Cerebellar cortex (tissue), 1 donor: ENCODE results near the gene TTYH3.
A peak's percentile ranks its signal among the peaks of the same experiment; 100 is the strongest.
"Not testable (repeated sequence)": the region's sequence is repeated elsewhere in the genome, so short reads cannot be mapped to it uniquely, and the experiment has no call there.

Experiments used
- DNase-seq: peaks from one replicate; pipeline ENCODE4 v3.0.0-alpha.2; 2015; ENCODE audit warnings: low spot score

Gene TTYH3

DNA sequence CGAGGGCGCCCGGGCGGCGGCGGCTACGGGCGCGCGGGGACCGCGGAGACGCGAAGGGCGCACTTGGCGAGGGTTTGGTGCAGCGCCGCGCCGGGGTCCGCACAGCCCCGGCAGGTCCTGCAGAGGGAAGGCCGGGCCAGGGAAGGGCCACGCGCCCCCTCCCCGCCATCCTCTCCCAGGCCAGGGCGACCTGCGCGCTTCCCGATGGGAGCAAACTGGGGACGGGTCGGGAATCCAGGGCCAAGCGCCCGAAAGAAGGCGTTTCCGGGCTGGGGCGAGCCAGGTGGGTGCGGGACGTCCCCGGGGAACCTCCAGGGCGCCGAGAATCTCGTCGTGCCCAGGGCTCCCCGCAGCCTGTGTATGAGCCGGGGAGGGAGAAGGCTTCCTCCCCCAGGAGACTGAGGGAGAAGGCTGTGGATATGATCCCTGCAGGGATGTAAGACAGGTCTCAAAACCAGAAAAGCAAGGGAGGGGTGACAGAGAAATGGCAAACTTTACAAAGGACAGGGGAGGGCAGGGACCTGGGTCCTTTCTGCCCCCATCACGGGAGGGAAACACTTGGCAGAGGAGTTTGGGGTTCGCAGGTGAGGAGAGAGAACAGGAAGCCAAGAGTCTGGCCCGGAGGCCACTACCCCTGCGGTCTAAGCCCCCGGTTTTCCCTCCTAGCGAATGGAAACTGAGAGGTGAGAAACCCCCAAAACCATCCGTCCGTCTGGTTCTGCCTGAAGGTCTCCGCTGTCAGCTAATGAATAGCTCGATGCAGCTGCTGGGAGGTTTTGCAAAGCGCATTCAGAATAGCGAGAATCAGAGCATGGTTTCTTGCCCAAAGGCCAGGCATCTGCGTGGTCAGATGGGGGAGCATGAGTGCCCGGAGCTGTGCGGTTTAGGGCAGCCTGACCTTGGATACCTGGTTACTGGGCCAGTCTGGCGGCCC is 56.9 kb downstream of the TTYH3 start:
- DNase-seq, result peak; percentile 19

DNA sequence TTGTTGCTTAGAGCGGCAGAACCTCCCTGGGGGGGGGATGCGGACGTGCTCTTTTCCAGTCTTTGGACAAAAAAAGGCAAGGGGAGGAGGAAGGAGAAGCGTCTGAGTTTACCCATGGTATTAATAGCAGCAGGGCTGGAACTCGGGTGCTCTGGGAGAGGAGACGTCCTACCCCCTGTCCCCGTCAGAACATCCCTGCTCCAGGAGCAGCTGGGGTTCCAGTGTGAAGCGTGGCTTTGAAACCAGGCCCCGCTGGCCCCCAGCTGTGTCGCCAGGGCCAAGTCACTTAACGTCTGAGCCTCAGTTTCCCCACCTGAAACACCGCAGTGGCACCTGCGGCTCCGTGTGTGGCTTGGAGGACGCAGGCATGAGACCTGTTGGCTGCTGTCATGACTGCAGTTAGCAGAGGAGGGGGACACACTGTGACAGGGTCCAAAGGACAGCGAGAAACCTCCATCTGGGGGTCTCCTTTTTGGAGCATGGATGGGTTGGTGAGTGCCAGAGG is 57.6 kb downstream of the TTYH3 start:
- no peak for DNase-seq

- no peak for DNase-seq
Observed at GRCh38 chr7:2689951-2690705, 58.3 kb downstream of the TTYH3 start.

DNA sequence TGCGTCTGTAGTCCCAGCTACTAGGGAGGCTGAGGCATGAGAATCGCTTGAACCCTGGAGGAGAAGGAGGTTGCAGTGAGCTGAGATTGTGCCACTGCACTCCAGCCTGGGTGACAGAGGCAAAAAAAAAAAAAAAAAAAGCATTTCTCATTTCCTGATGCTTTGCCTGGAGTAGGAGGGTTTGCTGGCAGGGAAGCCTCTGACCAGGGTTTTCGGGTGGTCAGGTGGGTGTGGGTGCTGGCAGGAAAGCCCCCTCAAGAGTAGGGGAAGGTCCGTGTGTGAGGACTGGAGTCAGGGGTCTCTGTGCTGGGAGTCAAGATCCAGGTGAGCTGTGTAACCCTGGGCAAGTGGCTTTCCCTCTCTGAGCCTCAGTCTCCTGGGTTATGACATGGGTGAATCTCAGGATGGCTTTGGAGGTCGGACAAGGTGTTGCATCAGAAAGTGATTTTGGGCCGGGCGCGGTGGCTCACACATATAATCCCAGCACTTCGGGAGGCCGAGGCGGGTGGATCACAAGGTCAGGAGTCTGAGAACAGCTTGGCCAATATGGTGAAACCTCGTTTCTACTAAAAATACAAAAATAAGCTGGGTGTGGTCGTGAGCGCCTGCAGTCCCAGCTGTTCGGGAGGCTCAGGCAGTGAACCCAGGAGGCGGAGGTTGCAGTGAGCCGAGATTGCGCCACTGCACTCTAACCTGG is 59.4 kb downstream of the TTYH3 start:
- DNase-seq, result no peak

DNA sequence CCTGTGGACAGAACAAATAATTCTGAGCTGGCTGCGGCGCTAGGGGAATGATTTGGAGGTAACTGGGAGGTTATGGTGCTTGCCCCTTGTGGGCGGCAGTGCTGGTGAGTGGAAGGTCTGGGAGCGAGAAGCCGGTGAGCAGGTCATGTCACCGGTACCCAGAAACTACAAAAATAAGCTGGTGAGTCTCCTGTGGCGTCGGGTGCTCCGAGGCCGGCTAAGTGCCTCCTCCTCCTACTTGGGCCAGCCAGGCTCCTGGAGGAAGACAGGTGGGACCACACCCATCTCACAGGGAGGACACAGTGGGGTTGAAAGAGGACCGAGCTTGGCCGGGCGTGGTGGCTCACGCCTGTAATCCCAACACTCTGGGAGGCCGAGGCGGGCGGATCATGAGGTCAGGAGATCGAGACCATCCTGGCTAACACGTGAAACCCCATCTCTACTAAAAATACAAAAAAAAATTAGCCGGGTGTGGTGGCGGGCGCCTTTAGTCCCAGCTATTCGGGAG is 60.2 kb downstream of the TTYH3 start:
- not testable (repeated sequence) for DNase-seq

- no peak for DNase-seq
Observed at GRCh38 chr7:2692543-2692942, 60.8 kb downstream of the TTYH3 start.

DNA sequence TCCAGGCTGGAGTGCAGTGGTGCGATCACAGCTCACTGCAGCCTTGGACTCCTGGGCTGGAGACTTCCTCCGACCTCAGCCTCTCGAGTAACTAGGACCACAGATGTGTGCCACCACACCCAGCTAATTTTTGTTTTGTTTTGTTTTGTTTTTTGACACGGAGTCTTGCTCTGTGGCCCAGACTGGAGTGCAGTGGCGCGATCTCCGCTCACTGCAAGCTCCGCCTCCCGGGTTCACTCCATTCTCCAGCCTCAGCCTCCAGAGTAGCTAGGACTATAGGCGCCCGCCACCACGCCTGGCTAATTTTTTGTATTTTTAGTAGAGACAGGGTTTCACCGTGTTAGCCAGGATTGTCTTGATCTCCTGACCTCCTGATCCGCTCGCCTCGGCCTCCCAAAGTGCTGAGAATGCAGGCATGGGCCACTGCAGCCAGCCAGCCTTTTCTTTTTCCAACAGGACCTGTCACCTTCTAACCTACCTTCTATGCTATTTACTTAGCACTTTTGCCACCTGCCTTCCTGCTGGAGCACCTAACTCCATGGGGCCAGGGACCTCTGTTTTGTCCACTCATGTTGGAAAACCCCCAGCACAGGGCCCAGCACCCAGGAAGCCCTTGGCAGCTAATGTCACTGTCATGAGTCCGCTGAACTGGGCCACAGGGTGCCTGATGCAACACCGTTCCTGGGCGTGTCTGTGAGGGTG is 61.8 kb downstream of the TTYH3 start:
- not testable (repeated sequence) for DNase-seq

DNA sequence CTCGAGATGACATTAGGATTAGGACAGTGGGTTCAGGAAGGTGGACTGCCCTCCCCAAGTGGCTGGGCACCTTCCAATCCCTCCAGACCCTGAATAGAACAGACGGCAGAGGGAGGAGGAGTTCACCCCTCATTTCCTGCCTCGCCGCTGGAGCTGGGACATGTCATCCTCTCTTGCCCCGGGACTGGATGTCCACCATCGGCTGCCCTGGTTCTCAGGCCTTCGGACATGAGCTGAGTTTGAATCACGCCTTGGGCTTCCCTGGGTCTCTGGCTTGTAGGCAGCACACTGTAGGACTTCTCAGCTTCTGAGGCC is 62.3 kb downstream of the TTYH3 start:
- DNase-seq, result not testable (repeated sequence)

DNA sequence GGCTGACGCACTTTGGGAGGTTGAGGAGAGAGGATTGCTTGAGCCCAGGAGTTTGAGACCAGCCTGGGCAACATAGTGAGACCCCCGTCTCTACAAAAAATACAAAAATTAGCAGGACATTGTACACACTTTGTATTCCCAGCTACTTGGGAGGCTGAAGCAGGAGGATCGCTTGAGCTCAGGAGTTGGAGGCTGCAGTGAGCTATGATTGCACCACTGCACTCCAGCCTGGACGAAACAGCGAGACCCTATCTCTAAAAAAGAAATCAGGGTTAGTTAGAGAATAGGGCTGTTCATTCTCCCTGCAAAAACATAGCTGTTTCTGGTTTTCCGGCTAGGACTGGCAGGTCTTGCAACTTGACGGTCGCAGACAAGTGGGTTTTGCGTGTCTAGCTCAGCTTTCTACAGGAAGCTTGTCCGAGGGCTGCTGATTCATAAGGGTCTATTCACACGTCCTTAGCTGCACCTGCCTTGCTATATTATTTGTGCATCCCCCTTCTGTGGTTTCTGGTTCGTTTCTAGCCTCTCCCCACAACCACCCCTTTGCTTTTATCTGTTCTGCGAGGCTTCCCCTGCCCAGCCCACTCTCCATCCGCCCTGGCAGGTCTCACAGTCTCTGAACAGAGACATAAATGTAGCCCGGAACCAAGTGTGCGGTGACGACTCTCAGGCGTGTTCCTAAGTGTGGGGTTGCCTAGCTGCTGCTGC is 66.9 kb downstream of the TTYH3 start:
- no peak for DNase-seq

GRCh38 chr7:2699289-2699620 is 67.5 kb downstream of the TTYH3 start:
- no peak for DNase-seq

DNA sequence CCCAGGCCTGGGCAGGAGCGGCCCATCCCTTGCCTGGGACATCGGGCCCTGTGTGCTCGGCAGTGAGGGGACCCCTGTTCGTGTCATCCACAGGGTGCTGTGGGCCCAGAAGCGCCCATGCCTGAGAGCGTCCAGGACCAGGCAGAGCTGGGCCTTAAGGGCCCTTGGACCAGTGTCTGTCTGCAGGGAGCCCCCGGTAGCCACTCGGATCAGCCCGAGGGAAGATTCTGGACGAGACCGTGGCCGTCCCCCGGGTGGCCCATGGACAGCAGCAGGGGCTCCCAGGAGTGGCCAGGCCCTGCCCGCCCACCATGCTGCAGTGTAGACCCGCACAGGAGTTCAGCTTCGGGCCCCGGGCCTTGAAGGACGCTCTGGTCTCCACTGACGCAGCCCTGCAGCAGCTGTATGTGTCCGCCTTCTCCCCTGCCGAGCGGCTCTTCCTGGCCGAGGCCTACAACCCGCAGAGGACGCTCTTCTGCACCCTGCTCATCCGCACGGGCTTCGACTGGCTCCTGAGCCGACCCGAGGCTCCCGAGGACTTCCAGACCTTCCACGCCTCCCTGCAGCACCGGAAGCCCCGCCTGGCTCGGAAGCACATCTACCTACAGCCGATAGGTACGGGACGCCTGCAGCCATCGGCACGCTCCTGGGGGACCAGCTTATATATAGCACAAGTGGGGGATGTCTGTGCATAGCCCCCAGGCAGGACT is 68.5 kb downstream of the TTYH3 start:
- no peak for DNase-seq

DNA sequence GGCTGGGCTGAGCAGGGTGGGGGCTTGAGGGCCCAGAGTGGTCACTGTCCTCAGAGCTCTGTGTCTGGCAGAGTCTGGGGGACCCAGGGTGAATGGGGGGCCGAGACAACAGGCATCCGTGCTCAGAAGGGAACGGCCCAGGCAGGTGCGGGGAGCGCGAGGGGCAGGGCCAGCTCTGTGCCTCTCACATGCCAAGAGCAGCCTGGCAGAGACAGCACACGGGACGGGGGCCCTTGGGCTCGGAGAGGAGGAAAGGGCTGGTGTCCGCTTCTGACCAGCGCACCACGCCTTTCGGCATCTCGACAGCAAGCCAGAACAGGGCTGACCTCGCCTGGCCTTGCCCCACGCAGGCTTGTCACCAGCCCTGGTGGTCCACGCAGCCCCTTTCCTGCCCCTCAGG is 69.6 kb downstream of the TTYH3 start:
- DNase-seq, result no peak

DNA sequence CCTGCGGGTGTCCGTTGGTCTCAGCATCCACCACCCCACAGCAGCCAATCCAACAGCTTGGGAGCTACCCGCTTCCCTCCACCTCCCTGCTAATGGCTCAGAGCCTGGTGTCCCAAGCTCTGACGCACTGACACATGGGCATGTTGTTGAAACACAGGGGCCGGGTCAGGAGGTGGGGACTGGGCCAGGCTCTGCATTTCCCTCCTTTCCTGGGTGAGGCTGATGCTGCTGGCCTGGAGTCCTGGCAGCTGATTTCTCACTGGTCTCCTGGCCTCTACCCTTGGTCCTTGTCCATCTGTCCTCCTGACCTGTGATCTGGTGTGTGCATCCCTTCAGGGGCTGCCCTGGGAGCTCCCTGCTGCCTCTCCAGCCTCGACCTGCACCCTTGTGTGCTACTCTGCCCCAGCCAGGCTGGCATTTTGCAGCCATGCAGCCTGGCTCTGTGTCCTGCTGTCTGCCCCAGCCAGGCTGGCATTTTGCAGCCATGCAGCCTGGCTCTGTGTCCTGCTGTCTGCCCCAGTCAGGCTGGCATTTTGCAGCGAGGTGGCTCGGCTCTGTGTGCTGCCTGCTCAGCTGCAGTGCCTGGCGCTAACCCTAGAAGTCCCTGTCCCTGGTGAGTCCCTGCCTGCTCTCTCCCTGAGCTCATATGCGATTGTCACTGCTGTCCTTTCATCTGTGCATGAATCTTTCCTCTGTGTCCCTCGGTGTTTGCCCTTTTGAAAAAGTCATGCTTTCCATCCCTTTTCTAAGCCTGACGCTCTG is 70.2 kb downstream of the TTYH3 start:
- DNase-seq, result peak; percentile 68

DNA sequence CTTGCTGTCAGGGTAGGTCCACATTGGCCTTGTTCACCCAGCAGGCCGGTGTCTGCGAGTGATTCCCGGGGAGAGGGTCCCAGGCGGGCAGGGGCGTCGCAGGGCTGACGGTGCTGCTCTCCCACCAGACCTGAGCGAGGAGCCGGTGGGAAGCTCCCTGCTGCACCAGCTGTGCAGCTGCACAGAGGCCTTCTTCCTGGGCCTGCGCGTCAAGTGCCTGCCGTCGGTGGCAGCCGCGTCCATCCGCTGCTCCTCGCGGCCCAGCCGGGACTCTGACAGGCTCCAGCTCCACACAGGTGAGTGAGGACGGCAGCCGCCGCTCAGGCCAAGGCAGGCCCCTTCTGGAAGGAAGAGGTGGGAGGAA is 70.8 kb downstream of the TTYH3 start:
- DNase-seq, result no peak

DNA sequence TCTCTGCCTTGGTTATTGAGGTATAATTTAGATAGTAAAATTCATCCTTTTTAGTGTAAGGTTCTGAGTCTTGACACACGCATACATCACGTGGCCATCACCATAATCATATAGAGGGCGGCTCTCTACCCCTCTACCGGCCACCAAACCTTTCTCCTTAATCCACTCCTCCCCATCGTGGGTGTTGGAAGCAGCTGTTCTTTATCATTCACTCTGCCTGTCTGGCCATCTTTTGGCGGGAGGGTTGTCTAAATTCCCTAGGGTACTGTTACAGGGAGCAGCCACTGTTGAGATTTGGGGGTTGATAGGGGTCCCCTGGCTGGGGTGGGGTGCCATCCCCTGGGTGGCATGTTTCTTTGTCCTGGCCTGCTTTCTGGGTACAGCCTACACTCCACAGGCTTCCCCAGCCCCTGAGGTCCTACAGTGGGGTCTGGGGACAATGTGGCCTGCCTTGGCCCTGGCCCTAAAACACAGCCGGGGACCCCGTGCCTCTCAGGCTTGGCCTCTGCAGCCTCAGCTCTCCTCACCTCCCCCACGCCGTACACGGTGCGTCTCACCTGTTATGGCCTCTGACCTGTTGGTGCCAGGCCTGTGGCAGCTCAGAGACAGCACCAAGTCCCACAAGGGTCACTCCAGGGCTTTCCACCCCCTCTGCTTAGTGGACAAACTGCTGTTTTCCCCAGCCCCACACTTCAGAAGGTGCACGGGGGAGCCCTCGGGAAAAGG is 73.7 kb downstream of the TTYH3 start:
- DNase-seq, result no peak

DNA sequence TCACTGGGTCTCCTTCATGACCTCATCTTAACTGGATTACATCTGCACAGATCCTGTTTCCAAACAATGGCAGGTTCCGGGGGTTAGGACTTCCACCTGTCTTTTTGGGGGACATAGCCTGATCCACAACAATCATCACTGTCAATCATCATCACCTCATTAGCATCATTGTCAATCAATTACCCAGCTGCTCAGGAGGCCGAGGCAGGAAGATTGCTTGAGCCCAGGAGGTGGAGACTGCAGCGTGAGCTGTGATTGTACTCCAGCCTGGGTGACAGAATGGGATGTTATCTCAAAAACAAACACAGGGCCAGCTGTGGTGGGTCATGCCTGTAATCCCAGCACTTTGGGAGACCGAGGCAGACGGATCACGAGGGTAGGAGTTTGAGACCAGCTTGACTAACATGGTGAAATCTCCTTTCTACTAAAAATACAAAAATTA is 74.9 kb downstream of the TTYH3 start:
- no peak for DNase-seq

DNA sequence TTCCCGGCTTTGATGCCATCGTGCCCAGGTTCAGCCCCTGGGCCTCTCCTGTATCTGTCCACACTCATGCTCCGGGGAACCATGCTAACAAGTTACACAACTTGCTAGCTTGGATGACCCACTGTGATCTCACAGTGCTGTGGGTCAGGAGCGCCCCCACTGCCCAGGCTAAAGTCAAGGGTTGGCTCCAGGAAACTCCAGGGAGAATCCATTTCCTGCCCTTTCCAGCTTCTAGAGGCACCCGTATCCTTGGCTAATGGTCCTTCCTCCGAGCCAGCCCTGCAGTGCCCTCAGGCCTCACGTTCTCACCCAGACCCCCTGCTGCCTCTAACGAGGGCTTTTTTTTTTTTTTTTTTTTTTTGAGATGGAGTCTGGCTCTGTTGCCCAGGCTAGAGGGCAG is 75.7 kb downstream of the TTYH3 start:
- DNase-seq, result no peak

DNA sequence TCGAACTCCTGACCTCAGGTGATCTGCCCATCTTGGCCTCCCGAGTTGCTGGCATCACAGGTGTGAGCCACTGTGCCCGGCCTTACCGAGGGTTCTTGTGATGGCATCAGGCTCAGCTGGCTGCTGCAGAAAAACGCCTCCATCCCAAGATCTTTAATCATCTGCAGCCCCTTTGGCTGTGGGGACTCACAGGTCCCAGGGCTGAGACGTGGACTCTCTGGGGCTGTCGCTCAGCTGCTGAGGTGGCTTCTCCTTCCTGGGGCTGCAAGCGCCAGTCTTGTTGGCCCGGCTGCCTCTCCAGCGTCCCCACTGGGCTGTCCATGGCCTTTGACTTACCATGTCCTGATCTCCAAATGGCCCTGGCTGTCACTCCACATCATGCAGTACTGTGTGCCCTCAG is 76.3 kb downstream of the TTYH3 start:
- DNase-seq, result no peak
